ENCODE results near the gene SEZ6L. TPM values are rescaled to one million over a fixed set of nuclear protein-coding genes. Genes with fewer than 3 reads are reported as not detected.

The SEZ6L gene
- total RNA-seq, 1 donor from 2014 or later: 2.3 TPM

DNA sequence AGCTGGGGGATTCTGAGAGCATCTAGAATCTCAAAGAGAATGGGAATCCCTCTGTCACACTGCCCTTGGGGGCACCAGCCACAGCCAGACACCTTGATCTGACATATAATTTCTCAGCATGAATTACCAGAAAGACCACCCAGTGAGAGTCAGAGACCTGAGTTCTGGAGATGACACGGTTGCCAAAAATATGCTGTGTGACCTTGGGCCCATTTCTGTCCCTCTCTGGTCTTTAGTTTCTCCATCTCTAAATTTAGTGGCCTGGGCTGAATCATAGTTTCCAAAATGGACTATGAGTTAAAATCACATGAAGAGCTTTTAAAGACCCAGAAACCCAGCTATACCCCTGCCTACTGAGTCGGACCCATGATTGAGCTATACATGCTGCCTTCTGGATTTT, 15.9 kb downstream of the SEZ6L start:
- no peak overlapping the region for H3K27ac Mint-ChIP-seq (ENCODE audit: unreplicated experiment)
- Histone ChIP-seq H3K4me3 (ENCODE audit: insufficient read depth, low read depth, low read length) (no peak overlapping the region), H3K36me3 (ENCODE audit: insufficient read depth, low read length) (no peaks in the 10 kb centered on the region), H3K4me2 (ENCODE audit: low read length) (no peak overlapping the region), H4K20me1 (ENCODE audit: insufficient read depth, low read length) (no peaks in the 10 kb centered on the region), H2AFZ (ENCODE audit: low read depth, low read length) (no peak overlapping the region), H3K79me2 (ENCODE audit: insufficient read depth, low read length) (no peaks in the 10 kb centered on the region), H3K27ac (ENCODE audit: low read depth, low read length) (no peak overlapping the region), H3K9me3 (ENCODE audit: insufficient read depth, low read depth, low read length) (no peaks in the 10 kb centered on the region), H3K9ac (ENCODE audit: low read length) (no peak overlapping the region), H3K27me3 (ENCODE audit: insufficient read depth, low read length) (no peaks in the 10 kb centered on the region), H3K4me1 (ENCODE audit: insufficient read depth, low read length) (no peaks in the 10 kb centered on the region)
- no peak for FAIRE-seq
- peaks cover 38% of the 10 kb centered on the region for H3K27me3 Mint-ChIP-seq (ENCODE audit: low read depth, unreplicated experiment)
- H3K4me3 Mint-ChIP-seq (ENCODE audit: unreplicated experiment): no peak overlapping the region
- no peak for DNase-seq (ENCODE audit: low read depth)
- no peak for TF ChIP-seq EZH2 (IDR thresholded peaks at IDR 0.05; ENCODE audit: insufficient read depth, low read length)
- TF ChIP-seq, protein P1, sequence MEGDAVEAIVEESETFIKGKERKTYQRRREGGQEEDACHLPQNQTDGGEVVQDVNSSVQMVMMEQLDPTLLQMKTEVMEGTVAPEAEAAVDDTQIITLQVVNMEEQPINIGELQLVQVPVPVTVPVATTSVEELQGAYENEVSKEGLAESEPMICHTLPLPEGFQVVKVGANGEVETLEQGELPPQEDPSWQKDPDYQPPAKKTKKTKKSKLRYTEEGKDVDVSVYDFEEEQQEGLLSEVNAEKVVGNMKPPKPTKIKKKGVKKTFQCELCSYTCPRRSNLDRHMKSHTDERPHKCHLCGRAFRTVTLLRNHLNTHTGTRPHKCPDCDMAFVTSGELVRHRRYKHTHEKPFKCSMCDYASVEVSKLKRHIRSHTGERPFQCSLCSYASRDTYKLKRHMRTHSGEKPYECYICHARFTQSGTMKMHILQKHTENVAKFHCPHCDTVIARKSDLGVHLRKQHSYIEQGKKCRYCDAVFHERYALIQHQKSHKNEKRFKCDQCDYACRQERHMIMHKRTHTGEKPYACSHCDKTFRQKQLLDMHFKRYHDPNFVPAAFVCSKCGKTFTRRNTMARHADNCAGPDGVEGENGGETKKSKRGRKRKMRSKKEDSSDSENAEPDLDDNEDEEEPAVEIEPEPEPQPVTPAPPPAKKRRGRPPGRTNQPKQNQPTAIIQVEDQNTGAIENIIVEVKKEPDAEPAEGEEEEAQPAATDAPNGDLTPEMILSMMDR (IDR thresholded peaks at IDR 0.05; ENCODE audit: insufficient read depth, low read depth, low read length): no peak
- no peaks in the 10 kb centered on the region for H3K36me3 Mint-ChIP-seq (ENCODE audit: low read depth, unreplicated experiment)
- H3K9me3 Mint-ChIP-seq (ENCODE audit: unreplicated experiment): no peaks in the 10 kb centered on the region
- no peaks in the 10 kb centered on the region for H3K4me1 Mint-ChIP-seq (ENCODE audit: low read depth, unreplicated experiment)

DNA sequence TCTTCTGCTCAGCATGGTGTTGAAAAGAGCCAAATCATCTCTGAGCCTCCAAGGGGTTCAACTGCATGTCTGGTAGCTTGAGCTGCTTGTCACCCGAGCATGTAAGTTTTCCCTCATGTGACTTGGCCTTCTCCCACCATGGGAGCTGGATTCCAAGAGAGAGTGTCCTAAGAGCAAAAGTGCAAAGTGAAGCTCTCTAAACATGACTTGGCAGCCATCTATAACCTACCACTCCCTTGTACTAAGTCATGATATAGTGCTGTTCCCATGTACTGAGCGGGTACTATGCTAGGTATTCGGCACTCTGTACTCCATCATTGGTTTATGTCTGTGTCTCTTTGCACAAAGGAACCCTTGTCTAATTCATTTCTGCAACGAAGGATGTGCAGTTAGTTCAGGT, 19.1 kb downstream of the SEZ6L start:
- no peak overlapping the region for H2AFZ ChIP-seq (ENCODE audit: low read depth, low read length)
- no peak for TF ChIP-seq EZH2 (IDR thresholded peaks at IDR 0.05; ENCODE audit: insufficient read depth, low read length)
- TF ChIP-seq, protein P1 (IDR thresholded peaks at IDR 0.05; ENCODE audit: insufficient read depth, low read depth, low read length): no peak

DNA sequence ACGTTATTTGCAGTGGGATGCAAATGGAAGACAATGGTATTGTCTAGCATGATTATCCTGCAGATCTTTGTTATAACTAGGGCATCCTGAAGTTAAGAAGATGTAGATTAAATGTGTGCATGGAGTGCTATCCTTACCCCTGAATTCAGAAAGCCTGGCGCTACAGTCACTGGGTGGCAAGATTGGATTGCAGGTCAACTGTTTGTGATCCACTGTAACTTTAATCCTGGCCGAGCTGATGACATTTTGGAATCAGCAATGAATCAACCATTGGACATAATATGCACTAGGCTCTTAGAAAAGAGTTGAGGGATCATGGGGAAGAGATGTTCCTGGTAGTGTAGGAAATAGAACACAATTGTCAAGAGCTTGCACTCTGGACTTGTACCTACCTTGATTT, 25.1 kb downstream of the SEZ6L start:
- FAIRE-seq: no peak
- peaks cover 19% of the 10 kb centered on the region for H3K27me3 Mint-ChIP-seq (ENCODE audit: low read depth, unreplicated experiment)

More for the DNA sequence above, 19.1 kb downstream of the SEZ6L start:
- Mint-ChIP-seq H3K27me3 (ENCODE audit: low read depth, unreplicated experiment) (peaks cover 33% of the 10 kb centered on the region), H3K27ac (ENCODE audit: unreplicated experiment) (no peak overlapping the region), H3K36me3 (ENCODE audit: low read depth, unreplicated experiment) (no peaks in the 10 kb centered on the region), H3K9me3 (ENCODE audit: unreplicated experiment) (no peaks in the 10 kb centered on the region), H3K4me3 (ENCODE audit: unreplicated experiment) (no peak overlapping the region), H3K4me1 (ENCODE audit: low read depth, unreplicated experiment) (no peaks in the 10 kb centered on the region)
- Histone ChIP-seq H3K4me1 (ENCODE audit: insufficient read depth, low read length) (no peaks in the 10 kb centered on the region), H3K9ac (ENCODE audit: low read length) (no peak overlapping the region), H3K4me2 (ENCODE audit: low read length) (no peak overlapping the region), H3K27ac (ENCODE audit: low read depth, low read length) (no peak overlapping the region), H3K36me3 (ENCODE audit: insufficient read depth, low read length) (no peaks in the 10 kb centered on the region), H3K9me3 (ENCODE audit: insufficient read depth, low read depth, low read length) (no peaks in the 10 kb centered on the region), H4K20me1 (ENCODE audit: insufficient read depth, low read length) (no peaks in the 10 kb centered on the region), H3K4me3 (ENCODE audit: insufficient read depth, low read depth, low read length) (no peak overlapping the region), H3K27me3 (ENCODE audit: insufficient read depth, low read length) (no peaks in the 10 kb centered on the region), H3K79me2 (ENCODE audit: insufficient read depth, low read length) (no peaks in the 10 kb centered on the region)
- DNase-seq (ENCODE audit: low read depth) (no peak), FAIRE-seq (no peak)

More for the DNA sequence above, 25.1 kb downstream of the SEZ6L start:
- Histone ChIP-seq H3K27ac (ENCODE audit: low read depth, low read length) (no peak overlapping the region), H3K9me3 (ENCODE audit: insufficient read depth, low read depth, low read length) (no peaks in the 10 kb centered on the region), H3K79me2 (ENCODE audit: insufficient read depth, low read length) (no peaks in the 10 kb centered on the region), H3K36me3 (ENCODE audit: insufficient read depth, low read length) (no peaks in the 10 kb centered on the region), H3K4me3 (ENCODE audit: insufficient read depth, low read depth, low read length) (no peak overlapping the region), H3K27me3 (ENCODE audit: insufficient read depth, low read length) (no peaks in the 10 kb centered on the region), H3K4me1 (ENCODE audit: insufficient read depth, low read length) (no peaks in the 10 kb centered on the region), H3K9ac (ENCODE audit: low read length) (no peak overlapping the region), H3K4me2 (ENCODE audit: low read length) (no peak overlapping the region), H4K20me1 (ENCODE audit: insufficient read depth, low read length) (no peaks in the 10 kb centered on the region), H2AFZ (ENCODE audit: low read depth, low read length) (no peak overlapping the region)
- no peaks in the 10 kb centered on the region for H3K36me3 Mint-ChIP-seq (ENCODE audit: low read depth, unreplicated experiment)
- TF ChIP-seq, protein P1 (IDR thresholded peaks at IDR 0.05; ENCODE audit: insufficient read depth, low read depth, low read length): no peak
- TF ChIP-seq EZH2 (IDR thresholded peaks at IDR 0.05; ENCODE audit: insufficient read depth, low read length): no peak
- no peak overlapping the region for H3K27ac Mint-ChIP-seq (ENCODE audit: unreplicated experiment)
- H3K4me3 Mint-ChIP-seq (ENCODE audit: unreplicated experiment): no peak overlapping the region
- peaks cover 2% of the 10 kb centered on the region for H3K9me3 Mint-ChIP-seq (ENCODE audit: unreplicated experiment)
- no peak for DNase-seq (ENCODE audit: low read depth)
- no peaks in the 10 kb centered on the region for H3K4me1 Mint-ChIP-seq (ENCODE audit: low read depth, unreplicated experiment)
